BLaER1 (cell line): ENCODE results near the gene MSI2.

ENCODE experiments used
- H3K27ac ChIP-seq: shearing (Covaris generic); formaldehyde crosslinking; 2 replicates; pipeline ENCODE4 v1.8.1; 2022
- H3K27me3 ChIP-seq: shearing (Covaris generic); formaldehyde crosslinking; 2 replicates; pipeline ENCODE4 v1.8.1; 2022
- H3K36me3 ChIP-seq: shearing (Covaris generic); formaldehyde crosslinking; 2 replicates; pipeline ENCODE4 v1.8.1; 2022
- H3K4me1 ChIP-seq: shearing (Covaris generic); formaldehyde crosslinking; 2 replicates; pipeline ENCODE4 v1.8.1; 2022
- H3K4me2 ChIP-seq: shearing (Covaris generic); formaldehyde crosslinking; 2 replicates; pipeline ENCODE4 v1.8.1; 2022
- H3K4me3 ChIP-seq: shearing (Covaris generic); formaldehyde crosslinking; 2 replicates; pipeline ENCODE4 v1.8.1; 2022
- H3K9ac ChIP-seq: shearing (Covaris generic); formaldehyde crosslinking; 2 replicates; pipeline ENCODE4 v1.8.1; 2022
- H3K9me3 ChIP-seq: shearing (Covaris generic); formaldehyde crosslinking; 2 replicates; pipeline ENCODE4 v1.8.1; 2022
- H4K20me1 ChIP-seq: shearing (Covaris generic); formaldehyde crosslinking; 2 replicates; pipeline ENCODE4 v1.8.1; 2022
- Cebpa-rat ChIP-seq: shearing (Covaris generic); IDR thresholded peaks from 2 replicates; pipeline ENCODE4 v1.8.1; 2022

Gene MSI2

GRCh38 chr17:57522042-57523005 is 266.0 kb downstream of the MSI2 start:
- peak overlapping the region; percentile 50 for H3K4me3 ChIP-seq
- no peaks in the 10 kb centered on the region for H3K27me3 ChIP-seq
- H3K9me3 ChIP-seq, result no peaks in the 10 kb centered on the region
- peak overlapping the region; percentile 76 for H3K9ac ChIP-seq
- H4K20me1 ChIP-seq, result no peaks in the 10 kb centered on the region
- H3K27ac ChIP-seq, result peak overlapping the region; percentile 93
- no peak for TF ChIP-seq Cebpa-rat
- peaks cover 22% of the 10 kb centered on the region; the same call in 1 of the 2 replicates for H3K36me3 ChIP-seq
- H3K4me2 ChIP-seq, result peak overlapping the region; percentile 81
- H3K4me1 ChIP-seq, result peaks cover 100% of the 10 kb centered on the region

- no peak for TF ChIP-seq Cebpa-rat
- H3K27me3 ChIP-seq, result no peaks in the 10 kb centered on the region
- H3K36me3 ChIP-seq, result peaks cover 23% of the 10 kb centered on the region; the same call in 1 of the 2 replicates
- H3K4me1 ChIP-seq, result peaks cover 100% of the 10 kb centered on the region
- 0 out of 2 replicates have a peak overlapping the region, but pooled peaks have one; percentile 6 for H3K4me3 ChIP-seq
- peak overlapping the region; percentile 93 for H3K27ac ChIP-seq
- H4K20me1 ChIP-seq, result no peaks in the 10 kb centered on the region
- peak overlapping the region; percentile 76 for H3K9ac ChIP-seq
- peak overlapping the region; percentile 81 for H3K4me2 ChIP-seq
- no peaks in the 10 kb centered on the region for H3K9me3 ChIP-seq
Observed at GRCh38 chr17:57523926-57524632, 267.8 kb downstream of the MSI2 start.

- Histone ChIP-seq H3K9ac (peak overlapping the region; percentile 76), H3K4me1 (peaks cover 100% of the 10 kb centered on the region), H3K4me2 (peak overlapping the region; percentile 81), H3K27ac (peak overlapping the region; percentile 93), H3K36me3 (peaks cover 29% of the 10 kb centered on the region; the same call in 1 of the 2 replicates), H3K4me3 (peak overlapping the region; percentile 6), H4K20me1 (no peaks in the 10 kb centered on the region), H3K9me3 (no peaks in the 10 kb centered on the region), H3K27me3 (no peaks in the 10 kb centered on the region)
- TF ChIP-seq Cebpa-rat, result no peak
Observed at GRCh38 chr17:57524839-57525568, 268.7 kb downstream of the MSI2 start.

GRCh38 chr17:57527221-57528057 is 271.1 kb downstream of the MSI2 start:
- no peak for TF ChIP-seq Cebpa-rat
- Histone ChIP-seq H3K27ac (peak overlapping the region; percentile 93), H3K4me2 (peak overlapping the region; percentile 81), H3K4me1 (peaks cover 100% of the 10 kb centered on the region), H4K20me1 (no peaks in the 10 kb centered on the region), H3K9me3 (no peaks in the 10 kb centered on the region), H3K4me3 (0 out of 2 replicates have a peak overlapping the region, but pooled peaks have one; percentile 14), H3K9ac (peak overlapping the region; percentile 76), H3K36me3 (peaks cover 47% of the 10 kb centered on the region), H3K27me3 (no peaks in the 10 kb centered on the region)

- peak overlapping the region; percentile 81 for H3K4me2 ChIP-seq
- H3K27me3 ChIP-seq, result no peaks in the 10 kb centered on the region
- H3K27ac ChIP-seq, result peak overlapping the region; percentile 93
- peaks cover 100% of the 10 kb centered on the region for H3K4me1 ChIP-seq
- TF ChIP-seq Cebpa-rat, result no peak
- H3K4me3 ChIP-seq, result 0 out of 2 replicates have a peak overlapping the region, but pooled peaks have one; percentile 14
- no peaks in the 10 kb centered on the region for H3K9me3 ChIP-seq
- peaks cover 49% of the 10 kb centered on the region for H3K36me3 ChIP-seq
- H3K9ac ChIP-seq, result peak overlapping the region; percentile 66
- no peaks in the 10 kb centered on the region for H4K20me1 ChIP-seq
Observed at GRCh38 chr17:57528058-57528451, 271.7 kb downstream of the MSI2 start.

DNA sequence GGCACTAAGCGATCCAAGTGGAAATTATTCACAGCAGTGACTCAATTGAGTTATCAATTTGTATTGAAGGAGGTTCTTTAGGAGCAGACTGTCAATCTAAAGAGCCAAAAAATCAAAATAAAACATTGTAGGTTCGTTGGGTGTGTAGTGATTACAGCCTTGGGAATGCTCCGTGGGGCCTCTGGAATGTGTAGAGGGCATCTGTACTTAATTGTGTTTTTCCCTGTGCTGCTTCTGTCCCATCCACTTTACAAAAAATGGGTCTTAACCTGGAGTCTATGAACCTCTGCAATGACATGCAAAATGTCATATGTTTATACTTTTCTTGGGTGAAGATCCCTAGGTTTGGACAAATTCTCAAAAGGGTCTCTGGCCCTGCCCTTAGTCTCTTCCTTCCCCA is 273.7 kb downstream of the MSI2 start:
- TF ChIP-seq Cebpa-rat, result no peak
- Histone ChIP-seq H4K20me1 (no peaks in the 10 kb centered on the region), H3K4me2 (peak overlapping the region; percentile 81), H3K36me3 (peaks cover 62% of the 10 kb centered on the region), H3K4me3 (no peak overlapping the region), H3K4me1 (peaks cover 100% of the 10 kb centered on the region), H3K9ac (peak overlapping the region; percentile 71), H3K27me3 (no peaks in the 10 kb centered on the region), H3K9me3 (no peaks in the 10 kb centered on the region), H3K27ac (peak overlapping the region; percentile 93)

DNA sequence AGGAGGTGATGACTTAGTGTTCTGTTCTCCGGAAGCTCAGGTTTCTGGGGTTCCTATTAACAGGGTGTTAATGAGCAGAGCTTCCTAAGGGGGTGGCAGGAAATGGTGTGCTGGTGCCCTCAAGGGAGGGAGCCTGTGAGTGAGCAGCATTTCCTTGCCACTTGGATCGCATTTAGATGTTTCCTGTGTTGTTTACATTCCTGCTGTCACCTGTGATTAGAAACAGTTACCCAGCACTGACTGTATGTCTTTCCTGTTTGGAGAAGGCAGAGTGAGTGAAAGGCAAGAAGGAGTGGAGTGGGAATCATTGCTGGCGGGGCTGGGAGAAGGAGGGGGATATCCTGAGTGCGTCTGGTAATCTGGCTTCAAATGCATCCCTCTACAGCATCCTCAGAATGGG is 274.2 kb downstream of the MSI2 start:
- TF ChIP-seq Cebpa-rat, result no peak
- no peaks in the 10 kb centered on the region; the same call in 1 of the 2 replicates for H4K20me1 ChIP-seq
- H3K9me3 ChIP-seq, result no peaks in the 10 kb centered on the region
- H3K4me2 ChIP-seq, result peak overlapping the region; percentile 81
- no peaks in the 10 kb centered on the region for H3K27me3 ChIP-seq
- H3K4me1 ChIP-seq, result peaks cover 100% of the 10 kb centered on the region
- H3K9ac ChIP-seq, result peak overlapping the region; percentile 71
- H3K36me3 ChIP-seq, result peaks cover 67% of the 10 kb centered on the region
- peak overlapping the region; percentile 93 for H3K27ac ChIP-seq
- no peak overlapping the region for H3K4me3 ChIP-seq

- Histone ChIP-seq H3K4me3 (no peak overlapping the region; the same call in 1 of the 2 replicates), H3K36me3 (peaks cover 70% of the 10 kb centered on the region), H3K9me3 (no peaks in the 10 kb centered on the region), H3K4me2 (peak overlapping the region; percentile 81), H3K4me1 (peaks cover 100% of the 10 kb centered on the region), H3K27me3 (no peaks in the 10 kb centered on the region), H3K27ac (peak overlapping the region; percentile 93), H3K9ac (peak overlapping the region; percentile 71; the same call in 1 of the 2 replicates), H4K20me1 (no peaks in the 10 kb centered on the region; the same call in 1 of the 2 replicates)
- no peak for TF ChIP-seq Cebpa-rat
Observed at GRCh38 chr17:57531078-57531477, 274.8 kb downstream of the MSI2 start.
